ENCODE data around the gene PCDHB9.
"Not testable (repeated sequence)": the region's sequence is repeated elsewhere in the genome, so short reads cannot be mapped to it uniquely, and the experiment has no call there.

The PCDHB9 gene

DNA sequence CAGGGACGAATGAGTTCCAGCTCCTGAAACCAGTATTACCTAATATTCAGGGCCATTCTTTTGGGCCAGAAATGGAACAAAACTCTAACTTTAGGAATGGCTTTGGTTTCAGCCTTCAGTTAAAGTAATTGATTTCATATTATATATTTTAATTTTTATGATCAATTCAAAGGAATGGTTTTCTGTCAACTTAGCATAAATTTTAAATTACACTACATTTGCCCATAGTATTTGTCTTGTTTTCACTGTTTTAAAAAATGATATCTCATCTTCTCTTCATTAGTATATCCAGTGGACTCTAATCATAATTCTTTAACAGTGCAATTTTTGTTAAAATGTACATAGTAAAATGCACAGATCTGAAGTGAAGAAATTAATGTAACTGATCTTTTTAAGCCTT lies 6.6 kb upstream of the PCDHB9 start:
- ATAC-seq (ENCODE audit: insufficient read depth, low read depth) (no peak), DNase-seq (no peak)
- Histone ChIP-seq H3K27me3 (ENCODE audit: insufficient read depth, low read length, poor library complexity) (peaks cover 8% of the 10 kb centered on the region), H3K36me3 (ENCODE audit: insufficient read depth, low read length) (no peaks in the 10 kb centered on the region), H3K4me1 (ENCODE audit: insufficient read depth, low read length) (no peaks in the 10 kb centered on the region), H3K9me3 (ENCODE audit: insufficient read depth, low read length, severe bottlenecking) (no peaks in the 10 kb centered on the region), H3K4me2 (ENCODE audit: insufficient read depth, low read length) (no peak overlapping the region), H3K9ac (ENCODE audit: low read depth, low read length) (no peak overlapping the region), H3K79me2 (ENCODE audit: insufficient read depth, low read length) (no peaks in the 10 kb centered on the region), H4K20me1 (ENCODE audit: insufficient read depth, low read length) (no peaks in the 10 kb centered on the region), H3K4me3 (ENCODE audit: low read depth in 1 of 2, low read length in 2 of 2) (no peak overlapping the region), H2AFZ (ENCODE audit: low read depth, low read length) (no peak overlapping the region), H3K27ac (ENCODE audit: low read length) (no peak overlapping the region)
- TF ChIP-seq, protein P1, sequence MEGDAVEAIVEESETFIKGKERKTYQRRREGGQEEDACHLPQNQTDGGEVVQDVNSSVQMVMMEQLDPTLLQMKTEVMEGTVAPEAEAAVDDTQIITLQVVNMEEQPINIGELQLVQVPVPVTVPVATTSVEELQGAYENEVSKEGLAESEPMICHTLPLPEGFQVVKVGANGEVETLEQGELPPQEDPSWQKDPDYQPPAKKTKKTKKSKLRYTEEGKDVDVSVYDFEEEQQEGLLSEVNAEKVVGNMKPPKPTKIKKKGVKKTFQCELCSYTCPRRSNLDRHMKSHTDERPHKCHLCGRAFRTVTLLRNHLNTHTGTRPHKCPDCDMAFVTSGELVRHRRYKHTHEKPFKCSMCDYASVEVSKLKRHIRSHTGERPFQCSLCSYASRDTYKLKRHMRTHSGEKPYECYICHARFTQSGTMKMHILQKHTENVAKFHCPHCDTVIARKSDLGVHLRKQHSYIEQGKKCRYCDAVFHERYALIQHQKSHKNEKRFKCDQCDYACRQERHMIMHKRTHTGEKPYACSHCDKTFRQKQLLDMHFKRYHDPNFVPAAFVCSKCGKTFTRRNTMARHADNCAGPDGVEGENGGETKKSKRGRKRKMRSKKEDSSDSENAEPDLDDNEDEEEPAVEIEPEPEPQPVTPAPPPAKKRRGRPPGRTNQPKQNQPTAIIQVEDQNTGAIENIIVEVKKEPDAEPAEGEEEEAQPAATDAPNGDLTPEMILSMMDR (IDR thresholded peaks at IDR 0.05; ENCODE audit: borderline replicate concordance, extremely low read depth, low read length, poor library complexity, severe bottlenecking) = no peak
- TF ChIP-seq EZH2 (IDR thresholded peaks at IDR 0.05; ENCODE audit: borderline replicate concordance, low read depth, low read length, severe bottlenecking) = no peak

DNA sequence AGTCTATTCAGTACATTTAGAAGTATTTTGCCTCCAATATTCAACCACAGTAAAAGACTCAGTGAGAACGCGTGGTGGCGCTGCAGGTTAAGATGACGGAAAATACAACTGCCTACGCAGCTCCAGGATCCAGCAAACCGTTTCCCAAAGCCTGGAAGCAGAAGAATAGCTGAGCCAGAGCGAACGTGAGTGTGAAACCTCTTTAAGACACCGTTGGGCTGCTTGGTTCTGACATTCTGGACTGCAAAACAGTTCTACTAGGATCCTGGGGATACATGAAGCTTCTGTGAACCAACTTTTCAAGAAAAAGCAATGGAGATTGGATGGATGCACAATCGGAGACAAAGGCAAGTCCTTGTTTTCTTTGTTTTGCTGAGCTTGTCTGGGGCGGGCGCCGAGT lies 4.7 kb upstream of the PCDHB9 start, which contains the start of gene PCDHB16:
Gene PCDHB16, plus strand, starts transcription at position 140 of the 400 bp plus-strand sequence. Its CDS starts 173 bp downstream, at position 313.
- no peak for DNase-seq
- ATAC-seq (ENCODE audit: insufficient read depth, low read depth) = no peak
- TF ChIP-seq EZH2 (IDR thresholded peaks at IDR 0.05; ENCODE audit: borderline replicate concordance, low read depth, low read length, severe bottlenecking) = no peak
- TF ChIP-seq, protein P1 (IDR thresholded peaks at IDR 0.05; ENCODE audit: borderline replicate concordance, extremely low read depth, low read length, poor library complexity, severe bottlenecking) = no peak

DNA sequence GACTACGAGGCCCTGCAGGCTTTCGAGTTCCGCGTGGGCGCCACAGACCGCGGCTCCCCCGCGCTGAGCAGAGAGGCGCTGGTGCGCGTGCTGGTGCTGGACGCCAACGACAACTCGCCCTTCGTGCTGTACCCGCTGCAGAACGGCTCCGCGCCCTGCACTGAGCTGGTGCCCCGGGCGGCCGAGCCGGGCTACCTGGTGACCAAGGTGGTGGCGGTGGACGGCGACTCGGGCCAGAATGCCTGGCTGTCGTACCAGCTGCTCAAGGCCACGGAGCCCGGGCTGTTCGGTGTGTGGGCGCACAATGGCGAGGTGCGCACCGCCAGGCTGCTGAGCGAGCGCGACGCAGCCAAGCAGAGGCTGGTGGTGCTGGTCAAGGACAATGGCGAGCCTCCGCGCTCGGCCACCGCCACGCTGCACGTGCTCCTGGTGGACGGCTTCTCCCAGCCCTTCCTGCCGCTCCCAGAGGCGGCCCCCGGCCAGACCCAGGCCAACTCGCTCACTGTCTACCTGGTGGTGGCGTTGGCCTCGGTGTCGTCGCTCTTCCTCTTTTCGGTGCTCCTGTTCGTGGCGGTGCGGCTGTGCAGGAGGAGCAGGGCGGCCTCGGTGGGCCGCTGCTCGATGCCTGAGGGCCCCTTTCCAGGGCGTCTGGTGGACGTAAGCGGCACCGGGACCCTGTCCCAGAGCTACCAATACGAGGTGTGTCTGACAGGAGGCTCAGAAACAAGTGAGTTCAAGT lies 2.7 kb upstream of the PCDHB9 start:
- not testable (repeated sequence) for H4K20me1 ChIP-seq (ENCODE audit: insufficient read depth, low read length); ATAC-seq (ENCODE audit: insufficient read depth, low read depth); H3K79me2 ChIP-seq (ENCODE audit: insufficient read depth, low read length); H3K27ac ChIP-seq (ENCODE audit: low read length); H3K4me1 ChIP-seq (ENCODE audit: insufficient read depth, low read length); DNase-seq; H3K4me2 ChIP-seq (ENCODE audit: insufficient read depth, low read length); H3K9me3 ChIP-seq (ENCODE audit: insufficient read depth, low read length, severe bottlenecking); H3K9ac ChIP-seq (ENCODE audit: low read depth, low read length); H2AFZ ChIP-seq (ENCODE audit: low read depth, low read length); H3K36me3 ChIP-seq (ENCODE audit: insufficient read depth, low read length); H3K27me3 ChIP-seq (ENCODE audit: insufficient read depth, low read length, poor library complexity); H3K4me3 ChIP-seq (ENCODE audit: low read depth in 1 of 2, low read length in 2 of 2)

More for the DNA sequence above, 4.7 kb upstream of the PCDHB9 start, which contains the start of gene PCDHB16:
- no peaks in the 10 kb centered on the region for H3K79me2 ChIP-seq (ENCODE audit: insufficient read depth, low read length)
- H2AFZ ChIP-seq (ENCODE audit: low read depth, low read length) = no peak within 1 kb of the TSS
- H3K27me3 ChIP-seq (ENCODE audit: insufficient read depth, low read length, poor library complexity) = no peaks in the 10 kb centered on the region
- no peak within 1 kb of the TSS for H3K9ac ChIP-seq (ENCODE audit: low read depth, low read length)
- H3K9me3 ChIP-seq (ENCODE audit: insufficient read depth, low read length, severe bottlenecking) = no peaks in the 10 kb centered on the region
- H3K4me3 ChIP-seq (ENCODE audit: low read depth in 1 of 2, low read length in 2 of 2) = no peak within 1 kb of the TSS
- no peak within 1 kb of the TSS for H3K27ac ChIP-seq (ENCODE audit: low read length)
- H3K4me2 ChIP-seq (ENCODE audit: insufficient read depth, low read length) = no peak within 1 kb of the TSS
- H4K20me1 ChIP-seq (ENCODE audit: insufficient read depth, low read length) = no peaks in the 10 kb centered on the region
- H3K4me1 ChIP-seq (ENCODE audit: insufficient read depth, low read length) = no peaks in the 10 kb centered on the region
- H3K36me3 ChIP-seq (ENCODE audit: insufficient read depth, low read length) = no peaks in the 10 kb centered on the region

DNA sequence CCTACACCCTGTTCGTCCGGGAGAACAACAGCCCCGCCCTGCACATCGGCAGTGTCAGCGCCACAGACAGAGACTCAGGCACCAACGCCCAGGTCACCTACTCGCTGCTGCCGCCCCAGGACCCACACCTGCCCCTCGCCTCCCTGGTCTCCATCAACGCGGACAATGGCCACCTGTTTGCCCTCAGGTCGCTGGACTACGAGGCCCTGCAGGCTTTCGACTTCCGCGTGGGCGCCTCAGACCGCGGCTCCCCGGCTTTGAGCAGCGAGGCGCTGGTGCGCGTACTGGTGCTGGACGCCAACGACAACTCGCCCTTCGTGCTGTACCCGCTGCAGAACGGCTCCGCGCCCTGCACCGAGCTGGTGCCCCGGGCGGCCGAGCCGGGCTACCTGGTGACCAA lies 1.7 kb downstream of the PCDHB9 start:
- H3K9ac ChIP-seq (ENCODE audit: low read depth, low read length); H3K27me3 ChIP-seq (ENCODE audit: insufficient read depth, low read length, poor library complexity); ATAC-seq (ENCODE audit: insufficient read depth, low read depth); H3K4me2 ChIP-seq (ENCODE audit: insufficient read depth, low read length); H3K27ac ChIP-seq (ENCODE audit: low read length); DNase-seq; H3K4me1 ChIP-seq (ENCODE audit: insufficient read depth, low read length); H3K4me3 ChIP-seq (ENCODE audit: low read depth in 1 of 2, low read length in 2 of 2); H3K36me3 ChIP-seq (ENCODE audit: insufficient read depth, low read length); H4K20me1 ChIP-seq (ENCODE audit: insufficient read depth, low read length); H3K9me3 ChIP-seq (ENCODE audit: insufficient read depth, low read length, severe bottlenecking); H3K79me2 ChIP-seq (ENCODE audit: insufficient read depth, low read length); H2AFZ ChIP-seq (ENCODE audit: low read depth, low read length): not testable (repeated sequence)

DNA sequence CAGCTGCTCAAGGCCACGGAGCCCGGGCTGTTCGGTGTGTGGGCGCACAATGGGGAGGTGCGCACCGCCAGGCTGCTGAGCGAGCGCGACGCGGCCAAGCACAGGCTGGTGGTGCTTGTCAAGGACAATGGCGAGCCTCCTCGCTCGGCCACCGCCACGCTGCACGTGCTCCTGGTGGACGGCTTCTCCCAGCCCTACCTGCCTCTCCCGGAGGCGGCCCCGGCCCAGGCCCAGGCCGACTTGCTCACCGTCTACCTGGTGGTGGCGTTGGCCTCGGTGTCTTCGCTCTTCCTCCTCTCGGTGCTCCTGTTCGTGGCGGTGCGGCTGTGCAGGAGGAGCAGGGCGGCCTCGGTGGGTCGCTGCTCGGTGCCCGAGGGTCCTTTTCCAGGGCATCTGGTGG lies 2.2 kb downstream of the PCDHB9 start:
- H3K9me3 ChIP-seq (ENCODE audit: insufficient read depth, low read length, severe bottlenecking); H4K20me1 ChIP-seq (ENCODE audit: insufficient read depth, low read length); DNase-seq; H3K4me1 ChIP-seq (ENCODE audit: insufficient read depth, low read length); H3K27ac ChIP-seq (ENCODE audit: low read length); H3K27me3 ChIP-seq (ENCODE audit: insufficient read depth, low read length, poor library complexity); H2AFZ ChIP-seq (ENCODE audit: low read depth, low read length); H3K9ac ChIP-seq (ENCODE audit: low read depth, low read length); H3K4me2 ChIP-seq (ENCODE audit: insufficient read depth, low read length); H3K4me3 ChIP-seq (ENCODE audit: low read depth in 1 of 2, low read length in 2 of 2); H3K36me3 ChIP-seq (ENCODE audit: insufficient read depth, low read length); H3K79me2 ChIP-seq (ENCODE audit: insufficient read depth, low read length); ATAC-seq (ENCODE audit: insufficient read depth, low read depth): not testable (repeated sequence)

Data from DND-41 (cell line).